GM12864 (cell line): ENCODE data around the gene NFASC.

Source experiments
- DNase-seq: peaks from one replicate; pipeline ENCODE4 v3.0.0-alpha.2; 2011; ENCODE audit warnings: low read depth
- H3K4me3 ChIP-seq: 2 replicates; pipeline ENCODE4 v1.5.1; 2011; ENCODE audit warnings: mild to moderate bottlenecking, low read depth, low read length, control low read depth
- TF ChIP-seq, protein P1 (sequence below): IDR thresholded peaks from 2 replicates; pipeline ENCODE4 v1.5.1; 2011; ENCODE audit warnings: low read depth, mild to moderate bottlenecking, moderate library complexity, low read length, control low read depth, inconsistent platforms; ENCODE audit errors: missing control alignments

Gene NFASC

DNA sequence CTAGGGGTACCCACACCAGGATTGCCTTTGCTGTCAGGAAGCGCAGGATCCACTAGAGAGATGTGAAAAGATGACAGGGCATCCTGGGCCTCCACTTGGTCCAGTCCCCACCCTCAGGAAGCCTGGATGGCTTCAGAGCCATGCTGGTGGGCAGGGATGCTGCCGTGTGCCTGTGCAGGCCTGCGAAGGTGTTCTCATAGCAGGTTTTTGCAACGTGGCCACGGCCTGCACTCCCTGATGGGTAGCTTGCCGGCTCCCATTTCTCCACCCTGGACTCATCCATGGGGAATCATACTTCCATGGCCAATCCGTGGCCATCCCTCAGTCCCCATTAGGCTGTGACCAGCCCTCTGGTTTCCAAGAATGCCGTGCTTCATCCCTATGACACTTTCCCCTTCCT, 138.2 kb downstream of the NFASC start:
- no peak for DNase-seq
- TF ChIP-seq, protein P1, sequence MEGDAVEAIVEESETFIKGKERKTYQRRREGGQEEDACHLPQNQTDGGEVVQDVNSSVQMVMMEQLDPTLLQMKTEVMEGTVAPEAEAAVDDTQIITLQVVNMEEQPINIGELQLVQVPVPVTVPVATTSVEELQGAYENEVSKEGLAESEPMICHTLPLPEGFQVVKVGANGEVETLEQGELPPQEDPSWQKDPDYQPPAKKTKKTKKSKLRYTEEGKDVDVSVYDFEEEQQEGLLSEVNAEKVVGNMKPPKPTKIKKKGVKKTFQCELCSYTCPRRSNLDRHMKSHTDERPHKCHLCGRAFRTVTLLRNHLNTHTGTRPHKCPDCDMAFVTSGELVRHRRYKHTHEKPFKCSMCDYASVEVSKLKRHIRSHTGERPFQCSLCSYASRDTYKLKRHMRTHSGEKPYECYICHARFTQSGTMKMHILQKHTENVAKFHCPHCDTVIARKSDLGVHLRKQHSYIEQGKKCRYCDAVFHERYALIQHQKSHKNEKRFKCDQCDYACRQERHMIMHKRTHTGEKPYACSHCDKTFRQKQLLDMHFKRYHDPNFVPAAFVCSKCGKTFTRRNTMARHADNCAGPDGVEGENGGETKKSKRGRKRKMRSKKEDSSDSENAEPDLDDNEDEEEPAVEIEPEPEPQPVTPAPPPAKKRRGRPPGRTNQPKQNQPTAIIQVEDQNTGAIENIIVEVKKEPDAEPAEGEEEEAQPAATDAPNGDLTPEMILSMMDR = no peak
- H3K4me3 ChIP-seq = no peak overlapping the region

GRCh38 chr1:205009670-205010069, 139.0 kb downstream of the NFASC start:
- no peak for DNase-seq
- TF ChIP-seq, protein P1 = no peak
- no peak overlapping the region for H3K4me3 ChIP-seq

GRCh38 chr1:205012391-205013140, 141.9 kb downstream of the NFASC start:
- TF ChIP-seq, protein P1 = no peak
- no peak for DNase-seq
- H3K4me3 ChIP-seq = no peak overlapping the region

GRCh38 chr1:205013683-205014367, 143.2 kb downstream of the NFASC start:
- no peak for DNase-seq
- no peak overlapping the region for H3K4me3 ChIP-seq
- TF ChIP-seq, protein P1 = no peak

DNA sequence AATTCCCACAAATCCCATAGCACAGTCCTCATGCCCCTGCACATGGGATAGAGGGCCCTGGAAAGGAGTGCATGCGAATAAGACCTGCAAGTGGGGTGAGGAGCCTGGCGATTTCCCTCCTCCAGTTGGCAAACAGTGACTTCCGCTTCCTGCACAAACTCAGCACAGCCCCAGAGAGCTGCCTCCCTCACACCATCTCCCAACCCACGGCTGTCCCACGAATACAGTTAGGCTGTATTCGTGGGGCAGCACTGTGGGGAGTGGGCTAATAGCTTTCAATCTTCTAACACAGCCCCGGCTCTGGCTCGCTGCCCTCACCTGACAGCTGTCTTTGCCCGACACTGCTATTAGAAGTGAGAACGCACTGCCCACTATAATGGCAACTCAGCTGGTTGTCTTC, 144.1 kb downstream of the NFASC start:
- TF ChIP-seq, protein P1 = no peak
- DNase-seq = no peak
- no peak overlapping the region for H3K4me3 ChIP-seq

DNA sequence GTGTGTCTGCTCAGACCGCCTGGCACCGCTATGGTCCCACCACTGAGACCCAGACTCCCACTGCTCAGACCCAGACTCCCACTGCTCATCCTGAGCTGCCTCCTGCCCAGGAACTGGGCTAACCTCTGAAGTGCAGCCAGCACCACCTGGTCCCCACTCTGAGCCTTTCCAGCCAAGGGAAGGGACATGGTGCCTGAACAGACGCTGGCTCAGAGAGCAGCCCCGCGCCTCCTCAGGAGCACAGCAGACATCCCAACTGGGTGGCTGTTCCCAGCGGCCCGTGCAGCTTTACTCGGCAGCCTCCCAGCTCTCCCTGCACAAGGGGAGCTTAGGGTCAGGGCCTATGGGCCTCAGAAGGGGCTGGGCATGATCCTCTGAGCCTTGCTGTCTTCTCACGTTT, 144.6 kb downstream of the NFASC start:
- DNase-seq = no peak
- TF ChIP-seq, protein P1 = no peak
- no peak overlapping the region for H3K4me3 ChIP-seq
